ENCODE data around the gene TNFRSF19.

DNA sequence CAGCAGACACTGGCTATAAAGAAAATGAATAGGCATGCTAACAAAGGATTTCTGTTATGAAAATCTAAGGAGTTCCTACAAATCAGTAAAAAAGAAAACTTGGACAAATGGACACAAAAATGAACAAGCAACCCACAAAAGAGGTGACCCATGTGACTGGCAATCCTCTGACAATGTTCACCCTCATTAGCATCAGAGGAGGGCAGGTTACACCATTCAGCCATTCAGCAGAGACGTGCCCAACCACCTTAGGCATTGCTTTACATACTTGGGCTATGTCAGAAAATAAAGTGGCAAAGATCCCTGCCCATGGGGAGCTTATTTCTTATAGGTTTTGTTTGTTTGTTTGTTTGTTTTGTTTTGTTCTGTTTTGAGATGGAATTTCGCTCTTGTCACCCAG lies 46.0 kb downstream of the TNFRSF19 start:
- no peak for TF ChIP-seq ZNF565 (CRISPR knock-in tag; conservative IDR thresholded peaks at IDR 0.05; ENCODE audit: low read depth)
- TF ChIP-seq, protein P1, sequence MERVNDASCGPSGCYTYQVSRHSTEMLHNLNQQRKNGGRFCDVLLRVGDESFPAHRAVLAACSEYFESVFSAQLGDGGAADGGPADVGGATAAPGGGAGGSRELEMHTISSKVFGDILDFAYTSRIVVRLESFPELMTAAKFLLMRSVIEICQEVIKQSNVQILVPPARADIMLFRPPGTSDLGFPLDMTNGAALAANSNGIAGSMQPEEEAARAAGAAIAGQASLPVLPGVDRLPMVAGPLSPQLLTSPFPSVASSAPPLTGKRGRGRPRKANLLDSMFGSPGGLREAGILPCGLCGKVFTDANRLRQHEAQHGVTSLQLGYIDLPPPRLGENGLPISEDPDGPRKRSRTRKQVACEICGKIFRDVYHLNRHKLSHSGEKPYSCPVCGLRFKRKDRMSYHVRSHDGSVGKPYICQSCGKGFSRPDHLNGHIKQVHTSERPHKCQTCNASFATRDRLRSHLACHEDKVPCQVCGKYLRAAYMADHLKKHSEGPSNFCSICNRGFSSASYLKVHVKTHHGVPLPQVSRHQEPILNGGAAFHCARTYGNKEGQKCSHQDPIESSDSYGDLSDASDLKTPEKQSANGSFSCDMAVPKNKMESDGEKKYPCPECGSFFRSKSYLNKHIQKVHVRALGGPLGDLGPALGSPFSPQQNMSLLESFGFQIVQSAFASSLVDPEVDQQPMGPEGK (CRISPR knock-in tag; IDR thresholded peaks at IDR 0.05; ENCODE audit: borderline replicate concordance), result no peak
- TF ChIP-seq ZNF8 (CRISPR knock-in tag; IDR thresholded peaks at IDR 0.05), result no peak
- TF ChIP-seq RARB (CRISPR knock-in tag; IDR thresholded peaks at IDR 0.05), result no peak
- no peak for TF ChIP-seq TOX (CRISPR knock-in tag; IDR thresholded peaks at IDR 0.05; ENCODE audit: borderline replicate concordance)
- no peak for TF ChIP-seq ARNTL (CRISPR knock-in tag; IDR thresholded peaks at IDR 0.05; ENCODE audit: borderline replicate concordance, low read depth)
- no peak for TF ChIP-seq TCF4 (CRISPR knock-in tag; IDR thresholded peaks at IDR 0.05; ENCODE audit: borderline replicate concordance)
- no peak for TF ChIP-seq ZFP30 (CRISPR knock-in tag; IDR thresholded peaks at IDR 0.05)
- TF ChIP-seq, protein P2, sequence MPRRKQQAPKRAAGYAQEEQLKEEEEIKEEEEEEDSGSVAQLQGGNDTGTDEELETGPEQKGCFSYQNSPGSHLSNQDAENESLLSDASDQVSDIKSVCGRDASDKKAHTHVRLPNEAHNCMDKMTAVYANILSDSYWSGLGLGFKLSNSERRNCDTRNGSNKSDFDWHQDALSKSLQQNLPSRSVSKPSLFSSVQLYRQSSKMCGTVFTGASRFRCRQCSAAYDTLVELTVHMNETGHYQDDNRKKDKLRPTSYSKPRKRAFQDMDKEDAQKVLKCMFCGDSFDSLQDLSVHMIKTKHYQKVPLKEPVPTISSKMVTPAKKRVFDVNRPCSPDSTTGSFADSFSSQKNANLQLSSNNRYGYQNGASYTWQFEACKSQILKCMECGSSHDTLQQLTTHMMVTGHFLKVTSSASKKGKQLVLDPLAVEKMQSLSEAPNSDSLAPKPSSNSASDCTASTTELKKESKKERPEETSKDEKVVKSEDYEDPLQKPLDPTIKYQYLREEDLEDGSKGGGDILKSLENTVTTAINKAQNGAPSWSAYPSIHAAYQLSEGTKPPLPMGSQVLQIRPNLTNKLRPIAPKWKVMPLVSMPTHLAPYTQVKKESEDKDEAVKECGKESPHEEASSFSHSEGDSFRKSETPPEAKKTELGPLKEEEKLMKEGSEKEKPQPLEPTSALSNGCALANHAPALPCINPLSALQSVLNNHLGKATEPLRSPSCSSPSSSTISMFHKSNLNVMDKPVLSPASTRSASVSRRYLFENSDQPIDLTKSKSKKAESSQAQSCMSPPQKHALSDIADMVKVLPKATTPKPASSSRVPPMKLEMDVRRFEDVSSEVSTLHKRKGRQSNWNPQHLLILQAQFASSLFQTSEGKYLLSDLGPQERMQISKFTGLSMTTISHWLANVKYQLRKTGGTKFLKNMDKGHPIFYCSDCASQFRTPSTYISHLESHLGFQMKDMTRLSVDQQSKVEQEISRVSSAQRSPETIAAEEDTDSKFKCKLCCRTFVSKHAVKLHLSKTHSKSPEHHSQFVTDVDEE (CRISPR knock-in tag; IDR thresholded peaks at IDR 0.05), result no peak
